ENCODE data around the gene CRAT.
A peak's percentile ranks its signal among the peaks of the same experiment; 100 is the strongest.

The CRAT gene

GRCh38 chr9:129109952-129110739 lies 447 bp downstream of the CRAT start:
- DNase-seq: peak; percentile 68

- DNase-seq: peak; percentile 34
Measured at GRCh38 chr9:129109537-129109903, 1.1 kb downstream of the CRAT start.

DNA sequence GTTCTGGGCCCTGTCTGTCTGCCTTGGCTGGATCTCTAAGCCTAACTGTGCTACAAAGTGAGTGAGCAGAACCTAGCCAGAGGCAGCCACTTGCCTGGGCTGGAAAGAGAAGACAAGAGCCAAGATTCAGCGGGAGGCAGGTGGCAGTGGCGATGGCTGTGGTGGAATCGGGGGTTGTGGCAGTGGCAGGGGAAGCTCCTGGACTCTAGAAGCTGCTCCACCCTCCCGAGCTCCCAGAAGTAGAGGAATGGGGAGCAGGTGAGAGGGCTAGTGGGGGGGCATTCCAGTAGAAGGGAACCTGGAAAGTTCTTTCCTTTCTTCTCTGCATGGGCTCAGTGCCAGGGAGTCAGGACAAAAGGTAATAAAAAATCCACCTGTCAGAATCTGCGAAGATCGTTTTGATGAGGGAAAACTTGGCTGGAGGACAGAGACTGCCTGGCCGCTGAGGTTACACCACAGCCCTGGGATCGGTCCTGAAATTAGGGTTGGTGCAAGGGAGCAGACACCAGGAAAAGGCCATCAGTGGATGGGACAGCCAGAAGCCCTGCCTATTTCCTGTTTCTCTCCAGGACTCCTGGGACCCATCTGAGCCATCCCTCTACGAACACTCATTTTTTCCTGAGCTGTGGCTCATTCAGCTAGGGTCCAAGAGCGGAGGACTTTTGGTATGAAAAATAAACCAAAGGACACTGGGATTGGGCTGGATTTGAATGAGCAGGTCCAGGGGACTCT lies 1.6 kb downstream of the CRAT start:
- DNase-seq: no peak

GRCh38 chr9:129108083-129108804 lies 2.3 kb downstream of the CRAT start:
- no peak for DNase-seq

DNA sequence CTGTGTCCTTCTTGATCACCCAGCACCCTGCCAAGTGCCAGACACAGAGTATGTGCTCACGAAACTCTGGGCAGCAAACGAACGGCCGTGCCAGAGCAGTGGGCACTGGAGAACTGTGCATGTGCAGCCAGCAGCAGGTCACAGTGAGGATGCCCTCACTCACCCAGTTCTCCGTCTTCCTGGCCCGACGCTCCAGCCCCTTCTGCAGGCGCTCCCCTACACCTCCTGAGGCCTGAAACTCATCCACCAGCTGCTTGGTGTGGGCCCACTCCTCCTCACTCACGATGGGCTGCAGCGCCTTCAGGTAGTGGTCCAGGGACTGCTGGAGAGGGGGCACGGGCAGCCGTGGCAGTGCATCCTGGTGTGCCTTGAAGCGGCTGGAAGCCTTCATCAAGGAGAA lies 2.9 kb downstream of the CRAT start:
- DNase-seq: no peak

DNA sequence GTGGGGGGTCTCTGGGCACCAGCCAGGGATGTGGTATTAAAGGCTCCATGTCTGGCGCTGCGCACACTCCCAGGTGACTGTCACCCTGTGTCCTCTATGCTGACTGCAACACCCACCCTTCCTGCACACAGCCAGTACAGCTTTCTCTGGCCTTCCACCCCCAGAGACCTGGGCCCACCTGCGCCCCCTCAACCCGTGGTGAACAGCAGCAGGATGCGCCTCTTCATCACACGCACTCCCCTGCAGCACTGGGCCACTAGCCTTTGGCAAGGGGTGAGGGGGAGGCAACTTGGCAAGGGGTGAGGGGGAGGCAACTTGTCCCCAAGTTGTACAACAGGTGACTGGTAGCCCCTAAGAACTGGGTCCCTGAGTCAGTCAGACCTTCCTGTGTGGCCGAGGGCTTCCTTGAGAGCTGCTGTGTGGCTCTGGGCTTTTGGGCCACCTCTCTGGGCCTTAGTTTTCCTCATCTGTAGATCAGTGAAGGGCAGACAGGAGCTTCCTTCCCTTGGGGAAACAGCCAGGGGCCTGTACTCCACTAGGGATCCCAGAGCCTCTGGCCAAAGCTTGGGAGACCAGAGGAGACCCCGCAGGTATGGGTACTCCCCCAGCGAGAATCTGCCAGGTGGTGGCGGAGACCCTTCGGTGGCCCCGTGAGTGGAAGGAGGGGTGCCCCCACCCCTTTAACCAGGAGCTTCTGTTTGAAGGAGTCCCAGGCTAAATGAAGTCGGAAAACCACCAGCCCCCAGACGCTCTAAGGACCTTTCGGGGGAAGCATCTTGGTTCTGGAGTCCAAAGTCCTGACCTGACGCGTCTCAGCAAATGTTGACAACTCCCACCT lies 4.5 kb downstream of the CRAT start:
- no peak for DNase-seq

- no peak for DNase-seq
Measured at GRCh38 chr9:129104051-129104450, 6.5 kb downstream of the CRAT start.

DNA sequence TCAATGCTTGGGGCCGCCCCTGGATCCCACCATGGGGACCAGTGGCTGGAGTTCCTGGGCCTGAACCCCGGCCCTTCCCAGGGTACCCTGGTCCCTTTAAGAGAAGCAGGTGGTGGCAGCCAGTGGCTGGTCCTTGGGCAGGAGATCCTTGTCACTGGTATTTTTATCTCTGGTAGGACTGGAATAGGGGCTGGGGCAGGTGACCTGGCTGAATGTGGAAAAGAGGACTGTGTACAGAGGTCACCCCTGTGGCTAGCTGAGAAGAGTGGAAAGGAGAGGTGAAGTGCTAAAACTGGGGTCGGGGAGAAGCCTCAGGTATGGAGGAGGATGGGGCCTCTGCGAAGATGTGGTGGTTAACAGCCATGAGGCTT lies 7.0 kb downstream of the CRAT start:
- DNase-seq: no peak

GRCh38 chr9:129102791-129103594 lies 7.6 kb downstream of the CRAT start:
- DNase-seq: peak; percentile 50

GRCh38 chr9:129102095-129102525 lies 8.5 kb downstream of the CRAT start:
- no peak for DNase-seq

DNA sequence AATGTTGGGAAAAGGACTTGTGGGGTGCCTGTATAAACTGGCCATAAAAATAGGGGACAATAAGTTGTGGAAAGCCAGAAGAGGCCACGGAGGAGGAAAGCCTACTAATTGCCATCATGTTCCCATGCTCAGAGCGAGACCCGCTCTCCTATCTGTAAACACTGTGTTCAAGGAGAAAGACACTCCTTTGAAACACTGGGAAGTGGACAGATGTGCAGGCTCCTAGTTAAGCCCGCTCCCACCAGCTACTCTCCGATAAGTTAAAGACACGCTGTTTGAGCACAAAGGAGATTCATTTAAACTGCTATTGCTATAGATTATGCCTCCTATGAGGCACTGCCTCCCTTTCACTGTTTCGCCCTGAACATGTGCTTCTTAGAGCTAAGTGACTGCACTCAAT lies 9.3 kb downstream of the CRAT start:
- DNase-seq: no peak

GRCh38 chr9:129100383-129101169 lies 10.0 kb downstream of the CRAT start:
- no peak for DNase-seq

- DNase-seq: no peak
Measured at GRCh38 chr9:129098328-129098727, 12.3 kb downstream of the CRAT start.

GRCh38 chr9:129097671-129098306 lies 12.8 kb downstream of the CRAT start:
- no peak for DNase-seq

- DNase-seq: no peak
Measured at GRCh38 chr9:129095908-129096307, 14.7 kb downstream of the CRAT start.

DNA sequence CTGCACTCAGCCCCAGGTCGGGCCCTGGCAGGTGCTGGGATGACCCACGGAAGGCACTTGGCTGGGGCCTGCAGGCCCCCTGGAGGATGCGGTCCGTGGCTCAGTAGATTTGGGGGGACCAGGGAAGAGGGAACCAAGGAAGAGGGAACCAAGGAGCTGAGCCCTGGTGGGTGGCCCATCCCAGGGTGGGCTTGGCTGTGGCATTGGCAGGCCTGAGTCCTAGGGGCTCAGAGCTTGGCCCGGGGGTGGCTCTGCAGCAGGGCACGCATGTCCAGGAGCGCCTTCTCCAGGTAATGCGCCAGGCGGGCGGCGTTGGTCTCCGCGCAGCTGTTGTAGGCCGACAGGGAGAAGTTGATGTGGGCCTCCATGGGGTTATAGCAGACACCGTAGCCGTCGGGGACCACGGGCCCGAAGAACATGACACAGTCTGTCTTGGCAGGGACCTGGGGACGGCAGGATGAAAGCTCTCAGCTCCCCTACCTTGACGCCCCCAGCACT lies 15.4 kb downstream of the CRAT start:
- no peak for DNase-seq

- no peak for DNase-seq
Measured at GRCh38 chr9:129094387-129095169, 16.0 kb downstream of the CRAT start.

GRCh38 chr9:129093602-129094386 lies 16.8 kb downstream of the CRAT start:
- DNase-seq: no peak

DNA sequence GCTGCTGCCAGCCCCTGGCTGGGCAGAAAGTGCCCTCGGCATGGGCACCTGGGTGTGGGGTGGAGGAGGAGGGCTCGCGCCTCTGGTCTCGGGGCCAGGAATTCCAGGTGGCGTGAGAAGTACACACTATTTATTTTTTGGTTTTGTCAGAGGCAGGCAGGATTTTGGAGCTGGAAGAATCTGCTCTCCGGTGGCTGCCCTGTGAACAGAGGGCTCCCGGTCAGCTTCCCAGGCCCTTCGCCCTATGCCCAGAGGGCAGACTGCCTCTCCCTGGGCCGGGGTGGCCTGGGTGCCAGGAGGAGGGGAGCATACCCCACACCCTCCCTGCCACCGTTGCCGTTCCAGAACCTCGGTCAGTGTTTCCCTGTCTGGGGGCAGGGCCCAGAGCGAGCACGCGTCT lies 21.3 kb downstream of the CRAT start:
- DNase-seq: no peak
